SK-N-SH treated with all-trans-retinoic acid at 6 μM for 48 hours (cell line): Measurements from ENCODE around the gene MAGOHB.

Experiments used
- CREB5 ChIP-seq: fragments of 250-450 bp; sonication (Bioruptor Pico); IDR thresholded peaks from 2 replicates; pipeline ENCODE4 v1.5.1; 2020; ENCODE audit warnings: low read depth, mild to moderate bottlenecking, moderate library complexity
- ESRRG ChIP-seq: fragments of 250-450 bp; sonication (Bioruptor Pico); IDR thresholded peaks from 2 replicates; pipeline ENCODE4 v1.6.1; 2021; ENCODE audit warnings: mild to moderate bottlenecking
- GLIS3 ChIP-seq: fragments of 250-450 bp; sonication (Bioruptor Pico); IDR thresholded peaks from 2 replicates; pipeline ENCODE4 v1.5.0; 2020; ENCODE audit warnings: mild to moderate bottlenecking, moderate library complexity
- OSR1 ChIP-seq: fragments of 250-450 bp; sonication (Bioruptor Pico); IDR thresholded peaks from 2 replicates; pipeline ENCODE4 v1.8.0; 2022; ENCODE audit warnings: moderate library complexity, mild to moderate bottlenecking, inconsistent platforms
- RARB ChIP-seq: fragments of 250-450 bp; sonication (Bioruptor Pico); IDR thresholded peaks from 2 replicates; pipeline ENCODE4 v1.8.0; 2021; ENCODE audit warnings: mild to moderate bottlenecking, moderate library complexity
- SNAI2 ChIP-seq: fragments of 250-450 bp; sonication (Bioruptor Pico); IDR thresholded peaks from 2 replicates; pipeline ENCODE4 v1.5.0; 2020; ENCODE audit warnings: mild to moderate bottlenecking, moderate library complexity
- TOX ChIP-seq: fragments of 250-450 bp; sonication (Bioruptor Pico); IDR thresholded peaks from 2 replicates; pipeline ENCODE4 v1.8.0; 2021; ENCODE audit warnings: mild to moderate bottlenecking, moderate library complexity, borderline replicate concordance
- TSHZ2 ChIP-seq: fragments of 250-450 bp; sonication (Bioruptor Pico); IDR thresholded peaks from 2 replicates; pipeline ENCODE4 v1.5.0; 2020; ENCODE audit warnings: mild to moderate bottlenecking, moderate library complexity
- ZC3H10 ChIP-seq: fragments of 250-450 bp; sonication (Bioruptor Pico); IDR thresholded peaks from 2 replicates; pipeline ENCODE4 v1.5.1; 2021; ENCODE audit warnings: mild to moderate bottlenecking, moderate library complexity
- ZFP3 ChIP-seq: fragments of 250-450 bp; sonication (Bioruptor Pico); IDR thresholded peaks from 2 replicates; pipeline ENCODE4 v1.5.0; 2020; ENCODE audit warnings: mild to moderate bottlenecking, moderate library complexity
- ZNF70 ChIP-seq: fragments of 450-650 bp; formaldehyde crosslinking; IDR thresholded peaks from 2 replicates; pipeline ENCODE4 v1.5.0; 2020; ENCODE audit warnings: mild to moderate bottlenecking, moderate library complexity
- TF ChIP-seq, protein P1 (sequence below): fragments of 250-450 bp; sonication (Bioruptor Pico); IDR thresholded peaks from 2 replicates; pipeline ENCODE4 v1.5.1; 2021; ENCODE audit warnings: mild to moderate bottlenecking, moderate library complexity
- TF ChIP-seq, protein P2 (sequence below): fragments of 250-450 bp; sonication (Bioruptor Pico); IDR thresholded peaks from 2 replicates; pipeline ENCODE4 v1.8.0; 2020; ENCODE audit warnings: mild to moderate bottlenecking, moderate library complexity, borderline replicate concordance

DNA sequence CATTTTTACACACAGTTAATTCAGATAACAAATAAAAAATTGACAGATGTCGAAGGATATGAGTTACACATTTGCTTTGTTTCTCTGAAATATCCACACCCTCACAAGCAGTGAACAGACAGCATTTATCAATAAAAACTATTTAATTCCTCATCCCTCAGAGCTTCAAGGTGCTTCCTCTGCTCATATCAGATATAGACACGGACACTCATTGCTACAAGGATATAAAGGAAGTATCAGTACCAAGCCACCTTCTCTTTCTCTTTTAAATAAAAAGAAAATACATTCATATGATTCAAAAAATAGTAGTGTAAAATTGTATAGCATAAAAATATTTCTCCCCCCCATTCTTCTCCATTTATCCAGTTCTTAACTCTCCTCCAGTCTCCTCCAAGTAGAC lies 21.9 kb upstream of the MAGOHB start:
- TF ChIP-seq SNAI2 (CRISPR knock-in tag) (no peak), ZFP3 (no peak), TSHZ2 (CRISPR knock-in tag) (no peak), OSR1 (CRISPR knock-in tag) (no peak), CREB5 (CRISPR knock-in tag) (no peak), ZC3H10 (CRISPR knock-in tag) (no peak), GLIS3 (CRISPR knock-in tag) (no peak), RARB (CRISPR knock-in tag) (no peak), ZNF70 (CRISPR knock-in tag) (no peak), ESRRG (CRISPR knock-in tag) (no peak), TOX (CRISPR knock-in tag) (no peak)
- TF ChIP-seq, protein P1, sequence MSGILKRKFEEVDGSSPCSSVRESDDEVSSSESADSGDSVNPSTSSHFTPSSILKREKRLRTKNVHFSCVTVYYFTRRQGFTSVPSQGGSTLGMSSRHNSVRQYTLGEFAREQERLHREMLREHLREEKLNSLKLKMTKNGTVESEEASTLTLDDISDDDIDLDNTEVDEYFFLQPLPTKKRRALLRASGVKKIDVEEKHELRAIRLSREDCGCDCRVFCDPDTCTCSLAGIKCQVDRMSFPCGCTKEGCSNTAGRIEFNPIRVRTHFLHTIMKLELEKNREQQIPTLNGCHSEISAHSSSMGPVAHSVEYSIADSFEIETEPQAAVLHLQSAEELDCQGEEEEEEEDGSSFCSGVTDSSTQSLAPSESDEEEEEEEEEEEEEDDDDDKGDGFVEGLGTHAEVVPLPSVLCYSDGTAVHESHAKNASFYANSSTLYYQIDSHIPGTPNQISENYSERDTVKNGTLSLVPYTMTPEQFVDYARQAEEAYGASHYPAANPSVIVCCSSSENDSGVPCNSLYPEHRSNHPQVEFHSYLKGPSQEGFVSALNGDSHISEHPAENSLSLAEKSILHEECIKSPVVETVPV (CRISPR knock-in tag) = no peak
- TF ChIP-seq, protein P2, sequence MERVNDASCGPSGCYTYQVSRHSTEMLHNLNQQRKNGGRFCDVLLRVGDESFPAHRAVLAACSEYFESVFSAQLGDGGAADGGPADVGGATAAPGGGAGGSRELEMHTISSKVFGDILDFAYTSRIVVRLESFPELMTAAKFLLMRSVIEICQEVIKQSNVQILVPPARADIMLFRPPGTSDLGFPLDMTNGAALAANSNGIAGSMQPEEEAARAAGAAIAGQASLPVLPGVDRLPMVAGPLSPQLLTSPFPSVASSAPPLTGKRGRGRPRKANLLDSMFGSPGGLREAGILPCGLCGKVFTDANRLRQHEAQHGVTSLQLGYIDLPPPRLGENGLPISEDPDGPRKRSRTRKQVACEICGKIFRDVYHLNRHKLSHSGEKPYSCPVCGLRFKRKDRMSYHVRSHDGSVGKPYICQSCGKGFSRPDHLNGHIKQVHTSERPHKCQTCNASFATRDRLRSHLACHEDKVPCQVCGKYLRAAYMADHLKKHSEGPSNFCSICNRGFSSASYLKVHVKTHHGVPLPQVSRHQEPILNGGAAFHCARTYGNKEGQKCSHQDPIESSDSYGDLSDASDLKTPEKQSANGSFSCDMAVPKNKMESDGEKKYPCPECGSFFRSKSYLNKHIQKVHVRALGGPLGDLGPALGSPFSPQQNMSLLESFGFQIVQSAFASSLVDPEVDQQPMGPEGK (CRISPR knock-in tag) = no peak
